ENCODE data around the gene PLIN5.

DNA sequence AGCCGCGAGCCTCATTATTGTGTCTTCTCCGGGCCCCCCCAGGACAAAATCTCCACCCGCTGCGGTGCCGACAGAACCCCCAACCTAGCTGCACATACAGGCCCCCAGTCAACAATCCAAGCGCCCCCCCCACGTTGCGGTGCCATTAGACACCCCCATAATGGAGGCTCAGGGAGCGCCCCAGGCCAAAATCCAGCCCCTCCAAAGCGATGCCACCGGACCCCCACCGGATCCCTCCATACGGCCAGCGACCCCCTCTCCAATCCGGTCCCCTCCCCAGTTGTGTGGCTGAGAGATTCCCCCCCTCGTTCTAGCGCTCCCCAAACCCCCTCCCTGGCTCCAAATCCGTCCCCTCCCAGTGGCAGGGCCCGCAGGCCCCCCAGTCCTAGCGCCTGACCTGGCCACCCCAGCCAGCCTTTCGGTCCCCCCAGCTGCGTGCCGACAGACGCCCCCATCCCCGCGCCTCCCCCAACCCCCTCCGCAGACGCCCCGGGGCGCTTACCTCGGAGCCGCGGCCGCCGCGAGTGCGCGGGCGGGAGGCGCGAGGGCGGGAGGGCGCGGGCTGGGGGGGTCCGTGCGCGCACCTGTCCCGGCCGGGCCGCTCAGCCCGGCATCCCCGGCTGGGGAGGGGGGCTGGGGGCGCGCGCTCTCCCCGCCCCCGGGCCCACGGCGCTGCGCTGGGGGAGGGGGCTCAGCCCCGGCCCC, 46.1 kb upstream of the PLIN5 start:
- TF ChIP-seq, protein P1, sequence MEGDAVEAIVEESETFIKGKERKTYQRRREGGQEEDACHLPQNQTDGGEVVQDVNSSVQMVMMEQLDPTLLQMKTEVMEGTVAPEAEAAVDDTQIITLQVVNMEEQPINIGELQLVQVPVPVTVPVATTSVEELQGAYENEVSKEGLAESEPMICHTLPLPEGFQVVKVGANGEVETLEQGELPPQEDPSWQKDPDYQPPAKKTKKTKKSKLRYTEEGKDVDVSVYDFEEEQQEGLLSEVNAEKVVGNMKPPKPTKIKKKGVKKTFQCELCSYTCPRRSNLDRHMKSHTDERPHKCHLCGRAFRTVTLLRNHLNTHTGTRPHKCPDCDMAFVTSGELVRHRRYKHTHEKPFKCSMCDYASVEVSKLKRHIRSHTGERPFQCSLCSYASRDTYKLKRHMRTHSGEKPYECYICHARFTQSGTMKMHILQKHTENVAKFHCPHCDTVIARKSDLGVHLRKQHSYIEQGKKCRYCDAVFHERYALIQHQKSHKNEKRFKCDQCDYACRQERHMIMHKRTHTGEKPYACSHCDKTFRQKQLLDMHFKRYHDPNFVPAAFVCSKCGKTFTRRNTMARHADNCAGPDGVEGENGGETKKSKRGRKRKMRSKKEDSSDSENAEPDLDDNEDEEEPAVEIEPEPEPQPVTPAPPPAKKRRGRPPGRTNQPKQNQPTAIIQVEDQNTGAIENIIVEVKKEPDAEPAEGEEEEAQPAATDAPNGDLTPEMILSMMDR (IDR thresholded peaks at IDR 0.05) = no peak
- TF ChIP-seq POLR2A (IDR thresholded peaks at IDR 0.05) = no peak
